HL-60 (cell line): ENCODE data around the gene TEX35.

Experiments
- GABPA ChIP-seq: IDR thresholded peaks from 2 replicates; pipeline ENCODE4 v1.6.1; 2012; ENCODE audit warnings: low read depth
- TF ChIP-seq, protein P1 (sequence below): IDR thresholded peaks from one replicate; pipeline ENCODE4 v1.5.1; 2011; ENCODE audit warnings: low read length, control low read depth, inconsistent platforms; ENCODE audit not compliant: insufficient read depth

DNA sequence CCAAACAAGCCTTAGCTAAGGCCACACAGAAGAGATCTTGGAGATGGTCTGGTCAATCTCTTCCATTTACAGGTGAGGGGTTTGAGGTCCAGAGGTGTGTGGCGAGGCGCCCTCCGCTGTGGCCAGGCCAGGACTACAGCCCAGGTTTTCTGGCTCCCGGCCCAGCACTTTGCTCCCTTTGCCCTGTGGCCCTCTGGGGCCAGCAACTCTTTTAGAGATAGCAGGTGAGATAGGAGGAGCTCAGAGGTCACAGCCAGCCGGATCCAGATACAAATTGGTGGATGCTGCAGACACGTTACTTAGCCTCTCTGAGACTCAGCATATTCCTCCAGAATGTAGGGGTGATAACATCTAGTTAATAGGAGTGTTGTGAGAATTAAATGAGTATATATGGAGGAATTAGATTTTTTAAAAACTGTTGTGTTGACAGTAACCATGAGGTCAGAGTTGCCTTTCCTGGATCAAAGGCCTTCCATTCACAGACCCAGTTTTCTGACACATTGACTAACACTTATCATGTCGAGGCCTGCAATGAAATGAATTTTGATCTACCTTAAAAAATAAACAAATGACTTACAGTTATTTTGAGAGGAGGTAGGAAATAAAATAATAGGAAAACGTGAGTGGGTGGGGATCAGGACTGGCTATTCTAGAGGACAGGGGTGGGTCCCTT lies 16.6 kb downstream of the TEX35 start:
- TF ChIP-seq, protein P1, sequence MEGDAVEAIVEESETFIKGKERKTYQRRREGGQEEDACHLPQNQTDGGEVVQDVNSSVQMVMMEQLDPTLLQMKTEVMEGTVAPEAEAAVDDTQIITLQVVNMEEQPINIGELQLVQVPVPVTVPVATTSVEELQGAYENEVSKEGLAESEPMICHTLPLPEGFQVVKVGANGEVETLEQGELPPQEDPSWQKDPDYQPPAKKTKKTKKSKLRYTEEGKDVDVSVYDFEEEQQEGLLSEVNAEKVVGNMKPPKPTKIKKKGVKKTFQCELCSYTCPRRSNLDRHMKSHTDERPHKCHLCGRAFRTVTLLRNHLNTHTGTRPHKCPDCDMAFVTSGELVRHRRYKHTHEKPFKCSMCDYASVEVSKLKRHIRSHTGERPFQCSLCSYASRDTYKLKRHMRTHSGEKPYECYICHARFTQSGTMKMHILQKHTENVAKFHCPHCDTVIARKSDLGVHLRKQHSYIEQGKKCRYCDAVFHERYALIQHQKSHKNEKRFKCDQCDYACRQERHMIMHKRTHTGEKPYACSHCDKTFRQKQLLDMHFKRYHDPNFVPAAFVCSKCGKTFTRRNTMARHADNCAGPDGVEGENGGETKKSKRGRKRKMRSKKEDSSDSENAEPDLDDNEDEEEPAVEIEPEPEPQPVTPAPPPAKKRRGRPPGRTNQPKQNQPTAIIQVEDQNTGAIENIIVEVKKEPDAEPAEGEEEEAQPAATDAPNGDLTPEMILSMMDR: no peak
- TF ChIP-seq GABPA: no peak
